Body of pancreas (tissue), 4 donors: ENCODE data around the gene PI4K2B.

ENCODE experiments used
- POLR2A ChIP-seq, 3 donors: fragments of 450-650 bp; IDR thresholded peaks; one replicate each; pipeline ENCODE4 v1.6.1; 2016; ENCODE audit warnings: antibody characterized with exemption in 3 of 3, mild to moderate bottlenecking in 2 of 3
- TF ChIP-seq, protein P1 (sequence below), 7 experiments: fragments of 450-650 bp in 4 of 7; fragments of 200-600 bp in 3 of 7; sonication (generic) in 3 of 7; IDR thresholded peaks; one replicate each; pipeline ENCODE4 v1.5.1; 2016 to 2019; ENCODE audit warnings: antibody characterized with exemption in 7 of 7

DNA sequence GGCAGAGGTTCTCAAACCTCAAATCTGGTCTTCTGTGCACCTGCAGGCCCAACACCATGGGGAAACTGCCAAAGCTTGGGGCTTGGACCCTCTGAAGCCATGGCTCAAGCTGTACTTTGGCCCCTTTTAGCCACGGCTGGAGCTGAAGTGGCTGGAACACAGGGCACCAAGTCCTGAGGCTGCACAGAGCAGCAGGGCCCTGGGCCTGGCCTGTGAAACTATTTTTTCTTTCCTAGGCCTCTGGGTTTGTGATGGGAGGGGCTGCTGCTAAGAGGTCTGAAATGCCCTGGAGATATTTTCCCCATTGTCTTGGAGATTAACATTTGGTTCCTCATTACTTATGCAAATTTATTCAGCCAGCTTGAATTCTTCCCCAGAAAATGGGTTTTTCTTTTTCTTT lies 18.3 kb upstream of the PI4K2B start:
- TF ChIP-seq, protein P1, sequence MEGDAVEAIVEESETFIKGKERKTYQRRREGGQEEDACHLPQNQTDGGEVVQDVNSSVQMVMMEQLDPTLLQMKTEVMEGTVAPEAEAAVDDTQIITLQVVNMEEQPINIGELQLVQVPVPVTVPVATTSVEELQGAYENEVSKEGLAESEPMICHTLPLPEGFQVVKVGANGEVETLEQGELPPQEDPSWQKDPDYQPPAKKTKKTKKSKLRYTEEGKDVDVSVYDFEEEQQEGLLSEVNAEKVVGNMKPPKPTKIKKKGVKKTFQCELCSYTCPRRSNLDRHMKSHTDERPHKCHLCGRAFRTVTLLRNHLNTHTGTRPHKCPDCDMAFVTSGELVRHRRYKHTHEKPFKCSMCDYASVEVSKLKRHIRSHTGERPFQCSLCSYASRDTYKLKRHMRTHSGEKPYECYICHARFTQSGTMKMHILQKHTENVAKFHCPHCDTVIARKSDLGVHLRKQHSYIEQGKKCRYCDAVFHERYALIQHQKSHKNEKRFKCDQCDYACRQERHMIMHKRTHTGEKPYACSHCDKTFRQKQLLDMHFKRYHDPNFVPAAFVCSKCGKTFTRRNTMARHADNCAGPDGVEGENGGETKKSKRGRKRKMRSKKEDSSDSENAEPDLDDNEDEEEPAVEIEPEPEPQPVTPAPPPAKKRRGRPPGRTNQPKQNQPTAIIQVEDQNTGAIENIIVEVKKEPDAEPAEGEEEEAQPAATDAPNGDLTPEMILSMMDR (IDR thresholded peaks at IDR 0.05) = no peak
- TF ChIP-seq POLR2A (IDR thresholded peaks at IDR 0.05) = no peak
